Panc1 (cell line): ENCODE data around the gene TMEM252. TPM values are rescaled to one million over a fixed set of nuclear protein-coding genes. Genes with fewer than 3 reads are reported as not detected.

Experiments
- ATAC-seq: fragments of 200-7000 bp; cut with Tn5 transposase; 2 replicates; pipeline ENCODE4 v1.9.1; 2020; ENCODE audit warnings: mild to moderate bottlenecking, moderate library complexity
- BruUV-seq: library from RNA; stranded (reverse); fragments of 400-500 nt; replicated peaks from 2 replicates; lab custom pipeline; 2021; lab: Mats Ljungman, UMichigan
- CTCF ChIA-PET: fragments of 300-600 bp; sonication (Branson Sonifier 250); formaldehyde crosslinking; loops from one replicate; lab custom pipeline; 2022; ENCODE audit warnings: antibody characterized with exemption; lab: Charles Lee
- POLR2A ChIA-PET: fragments of 300-600 bp; sonication (Branson Sonifier 250); formaldehyde crosslinking; loops from one replicate; lab custom pipeline; 2022; ENCODE audit warnings: antibody characterized with exemption; lab: Charles Lee
- DNase-seq: peaks from one replicate; pipeline ENCODE4 v3.0.0-alpha.2; 2010; ENCODE audit warnings: low read depth, low spot score
- H3K27ac ChIP-seq: 2 replicates; pipeline ENCODE4 v1.5.1; 2011; ENCODE audit warnings: mild to moderate bottlenecking, low read length, inconsistent platforms
- H3K27me3 ChIP-seq: fragments of 200-500 bp; sonication (Bioruptor generic); 2 replicates; pipeline ENCODE4 v1.6.0; 2014; ENCODE audit warnings: low read length, inconsistent platforms; ENCODE audit not compliant: control insufficient read depth, insufficient read depth
- H3K36me3 ChIP-seq: fragments of 200-500 bp; sonication (Bioruptor generic); 2 replicates; pipeline ENCODE4 v1.5.1; 2014; ENCODE audit warnings: inconsistent platforms, mild to moderate bottlenecking, low read length, moderate library complexity; ENCODE audit not compliant: control insufficient read depth, insufficient read depth
- H3K4me1 ChIP-seq: 2 replicates; pipeline ENCODE4 v1.5.1; 2011; ENCODE audit warnings: inconsistent platforms, mild to moderate bottlenecking, low read length, moderate library complexity; ENCODE audit not compliant: control insufficient read depth, insufficient read depth
- H3K4me3 ChIP-seq, 2 experiments: 2 replicates each; pipeline ENCODE4 v1.5.1; 2011 to 2012; ENCODE audit warnings: low read depth in 2 of 2, low read length in 2 of 2, mild to moderate bottlenecking in 2 of 2, inconsistent platforms in 1 of 2, moderate library complexity in 1 of 2
- H3K9me3 ChIP-seq: fragments of 200-500 bp; sonication (Bioruptor generic); 2 replicates; pipeline ENCODE4 v1.5.1; 2014; ENCODE audit warnings: low read depth, mild to moderate bottlenecking, inconsistent platforms, low read length, moderate library complexity; ENCODE audit not compliant: control insufficient read depth, insufficient read depth
- POLR2AphosphoS5 ChIP-seq: IDR thresholded peaks from 2 replicates; pipeline ENCODE4 v1.6.1; 2012; ENCODE audit warnings: mild to moderate bottlenecking, low read depth, low read length, moderate library complexity
- SIN3A ChIP-seq: IDR thresholded peaks from 2 replicates; pipeline ENCODE4 v1.6.1; 2012; ENCODE audit warnings: low read depth, mild to moderate bottlenecking, low read length, moderate library complexity, borderline replicate concordance; ENCODE audit not compliant: insufficient read depth
- TCF7L2 ChIP-seq: IDR thresholded peaks from 2 replicates; pipeline ENCODE4 v1.6.1; 2011; ENCODE audit warnings: mild to moderate bottlenecking, low read depth, low read length, inconsistent platforms
- in situ Hi-C: cut with HindIII; loops from 2 replicates; pipeline ENCODE4 v1.10.0; 2016; ENCODE audit warnings: low sequenced_read_pairs, low pct_unique_long_range_greater_than_20kb
- intact Hi-C: fragments of 100-400 bp; cut with micrococcal nuclease; formaldehyde crosslinking; loops from one replicate; pipeline ENCODE4 v1.10.0; 2022; ENCODE audit not compliant: unreplicated experiment
- total RNA-seq: library from RNA; stranded (reverse); gene quantifications from one replicate; pipeline ENCODE4 v1.2.1, GENCODE V29; 2021; ENCODE audit not compliant: unreplicated experiment
- TF ChIP-seq, protein P1 (sequence below), 2 experiments: IDR thresholded peaks; 2 replicates each; pipeline ENCODE4 v1.6.1; 2011 to 2012; ENCODE audit warnings: low read depth in 2 of 2, control low read depth in 1 of 2, low read length in 1 of 2, mild to moderate bottlenecking in 1 of 2, moderate library complexity in 1 of 2; ENCODE audit not compliant: insufficient read depth in 1 of 2
- TF ChIP-seq, protein P2 (sequence below): fragments of 450-650 bp; IDR thresholded peaks from 2 replicates; pipeline ENCODE4 v1.5.1; 2017; ENCODE audit warnings: mild to moderate bottlenecking

Gene TMEM252
- total RNA-seq, 1 experiment from 2014 or later, result not detected

GRCh38 chr9:68493958-68494577 is 46.6 kb downstream of the TMEM252 start:
- intact Hi-C loops, result no loop called here
- H3K4me3 ChIP-seq, result no peak overlapping the region
- TF ChIP-seq SIN3A (no peak), POLR2AphosphoS5 (no peak), TCF7L2 (no peak)
- TF ChIP-seq, protein P1, sequence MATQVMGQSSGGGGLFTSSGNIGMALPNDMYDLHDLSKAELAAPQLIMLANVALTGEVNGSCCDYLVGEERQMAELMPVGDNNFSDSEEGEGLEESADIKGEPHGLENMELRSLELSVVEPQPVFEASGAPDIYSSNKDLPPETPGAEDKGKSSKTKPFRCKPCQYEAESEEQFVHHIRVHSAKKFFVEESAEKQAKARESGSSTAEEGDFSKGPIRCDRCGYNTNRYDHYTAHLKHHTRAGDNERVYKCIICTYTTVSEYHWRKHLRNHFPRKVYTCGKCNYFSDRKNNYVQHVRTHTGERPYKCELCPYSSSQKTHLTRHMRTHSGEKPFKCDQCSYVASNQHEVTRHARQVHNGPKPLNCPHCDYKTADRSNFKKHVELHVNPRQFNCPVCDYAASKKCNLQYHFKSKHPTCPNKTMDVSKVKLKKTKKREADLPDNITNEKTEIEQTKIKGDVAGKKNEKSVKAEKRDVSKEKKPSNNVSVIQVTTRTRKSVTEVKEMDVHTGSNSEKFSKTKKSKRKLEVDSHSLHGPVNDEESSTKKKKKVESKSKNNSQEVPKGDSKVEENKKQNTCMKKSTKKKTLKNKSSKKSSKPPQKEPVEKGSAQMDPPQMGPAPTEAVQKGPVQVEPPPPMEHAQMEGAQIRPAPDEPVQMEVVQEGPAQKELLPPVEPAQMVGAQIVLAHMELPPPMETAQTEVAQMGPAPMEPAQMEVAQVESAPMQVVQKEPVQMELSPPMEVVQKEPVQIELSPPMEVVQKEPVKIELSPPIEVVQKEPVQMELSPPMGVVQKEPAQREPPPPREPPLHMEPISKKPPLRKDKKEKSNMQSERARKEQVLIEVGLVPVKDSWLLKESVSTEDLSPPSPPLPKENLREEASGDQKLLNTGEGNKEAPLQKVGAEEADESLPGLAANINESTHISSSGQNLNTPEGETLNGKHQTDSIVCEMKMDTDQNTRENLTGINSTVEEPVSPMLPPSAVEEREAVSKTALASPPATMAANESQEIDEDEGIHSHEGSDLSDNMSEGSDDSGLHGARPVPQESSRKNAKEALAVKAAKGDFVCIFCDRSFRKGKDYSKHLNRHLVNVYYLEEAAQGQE (IDR thresholded peaks at IDR 0.05; ENCODE audit: insufficient read depth in 1 of 2, low read depth in 2 of 2, low read length in 1 of 2), result no peak
- TF ChIP-seq, protein P2, sequence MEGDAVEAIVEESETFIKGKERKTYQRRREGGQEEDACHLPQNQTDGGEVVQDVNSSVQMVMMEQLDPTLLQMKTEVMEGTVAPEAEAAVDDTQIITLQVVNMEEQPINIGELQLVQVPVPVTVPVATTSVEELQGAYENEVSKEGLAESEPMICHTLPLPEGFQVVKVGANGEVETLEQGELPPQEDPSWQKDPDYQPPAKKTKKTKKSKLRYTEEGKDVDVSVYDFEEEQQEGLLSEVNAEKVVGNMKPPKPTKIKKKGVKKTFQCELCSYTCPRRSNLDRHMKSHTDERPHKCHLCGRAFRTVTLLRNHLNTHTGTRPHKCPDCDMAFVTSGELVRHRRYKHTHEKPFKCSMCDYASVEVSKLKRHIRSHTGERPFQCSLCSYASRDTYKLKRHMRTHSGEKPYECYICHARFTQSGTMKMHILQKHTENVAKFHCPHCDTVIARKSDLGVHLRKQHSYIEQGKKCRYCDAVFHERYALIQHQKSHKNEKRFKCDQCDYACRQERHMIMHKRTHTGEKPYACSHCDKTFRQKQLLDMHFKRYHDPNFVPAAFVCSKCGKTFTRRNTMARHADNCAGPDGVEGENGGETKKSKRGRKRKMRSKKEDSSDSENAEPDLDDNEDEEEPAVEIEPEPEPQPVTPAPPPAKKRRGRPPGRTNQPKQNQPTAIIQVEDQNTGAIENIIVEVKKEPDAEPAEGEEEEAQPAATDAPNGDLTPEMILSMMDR, result no peak
- CTCF ChIA-PET, result no interaction called here
- H3K36me3 ChIP-seq, result no peaks in the 10 kb centered on the region
- ATAC-seq (no peak), DNase-seq (no peak)
- no peaks in the 10 kb centered on the region for H3K9me3 ChIP-seq
- no peaks in the 10 kb centered on the region for H3K4me1 ChIP-seq
- BruUV-seq, result no TSS peak
- H3K27ac ChIP-seq, result no peak overlapping the region
- POLR2A ChIA-PET, result no interaction called here
- no peaks in the 10 kb centered on the region for H3K27me3 ChIP-seq
- in situ Hi-C loops, result no loop called here

DNA sequence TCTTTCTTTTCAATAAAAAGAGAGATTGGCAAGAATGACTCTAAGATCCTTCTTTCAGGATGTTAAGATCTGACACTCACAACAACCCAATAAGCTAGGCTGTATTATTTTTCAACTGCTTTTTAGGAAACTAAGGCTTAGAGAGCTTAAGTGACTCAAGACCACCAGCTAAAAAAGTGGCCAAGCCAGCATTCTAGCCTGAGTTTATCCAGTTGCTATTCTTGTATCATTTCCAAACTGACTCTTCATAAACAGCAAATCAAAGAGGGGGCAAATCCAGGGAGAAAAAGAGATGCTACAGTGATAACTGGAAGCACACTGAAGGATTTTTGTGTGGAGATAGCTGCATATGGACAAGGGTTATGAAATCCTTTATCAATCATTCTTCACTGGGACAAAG is 47.1 kb downstream of the TMEM252 start:
- DNase-seq (no peak), ATAC-seq (no peak)
- Histone ChIP-seq H3K27me3 (no peaks in the 10 kb centered on the region), H3K9me3 (no peaks in the 10 kb centered on the region), H3K4me3 (no peak overlapping the region), H3K4me1 (no peaks in the 10 kb centered on the region), H3K36me3 (no peaks in the 10 kb centered on the region), H3K27ac (no peak overlapping the region)
- ChIA-PET CTCF (no interaction called here), POLR2A (no interaction called here)
- in situ Hi-C loops, result no loop called here
- TF ChIP-seq, protein P1 (IDR thresholded peaks at IDR 0.05; ENCODE audit: insufficient read depth in 1 of 2, low read depth in 2 of 2, low read length in 1 of 2), result no peak
- TF ChIP-seq POLR2AphosphoS5, result no peak
- TF ChIP-seq TCF7L2, result no peak
- no peak for TF ChIP-seq SIN3A
- TF ChIP-seq, protein P2, result no peak
- BruUV-seq, result no TSS peak
- intact Hi-C loops, result no loop called here
